Fibroblast of the conjunctiva (primary cell): ENCODE data around the gene WDPCP.
"Not testable (repeated sequence)": the region's sequence is repeated elsewhere in the genome, so short reads cannot be mapped to it uniquely, and the experiment has no call there.

Experiments
- DNase-seq: peaks from one replicate; pipeline ENCODE4 v3.0.0-alpha.2; 2010; ENCODE audit warnings: low read depth

WDPCP gene

GRCh38 chr2:63590626-63591408, 2.5 kb upstream of the WDPCP start:
- DNase-seq = no peak

- no peak for DNase-seq
Measured at GRCh38 chr2:63589148-63589958, 1.1 kb upstream of the WDPCP start.

DNA sequence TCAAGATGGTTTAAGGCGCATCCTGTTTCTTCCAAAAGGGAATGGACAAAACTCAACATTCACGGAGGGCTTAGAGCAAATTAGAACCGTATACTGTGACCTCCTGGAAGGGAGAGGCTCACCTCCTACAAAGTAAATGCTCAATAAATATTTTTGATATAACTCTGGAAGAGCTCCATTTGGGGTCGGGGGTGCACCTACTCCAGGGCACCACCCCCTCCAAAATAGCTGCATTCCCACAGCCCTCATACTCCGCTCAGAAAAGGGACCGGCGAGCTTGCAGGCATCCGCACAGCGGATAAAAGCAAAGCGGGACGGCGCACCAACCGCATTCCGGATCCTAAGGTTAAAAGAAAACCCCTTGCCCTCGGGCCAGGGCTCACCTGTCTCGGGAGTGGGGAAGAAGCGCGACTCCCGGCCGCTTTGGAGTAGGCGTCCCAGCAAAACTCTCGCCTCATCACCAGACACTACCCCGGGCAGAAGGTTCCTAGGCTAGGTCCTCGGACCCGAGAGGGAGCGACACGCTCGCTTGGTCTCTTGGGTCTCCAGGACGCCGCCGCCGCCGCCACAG, 378 bp downstream of the WDPCP start:
- DNase-seq = no peak

GRCh38 chr2:63582873-63583272, 5.4 kb downstream of the WDPCP start:
- DNase-seq = no peak

DNA sequence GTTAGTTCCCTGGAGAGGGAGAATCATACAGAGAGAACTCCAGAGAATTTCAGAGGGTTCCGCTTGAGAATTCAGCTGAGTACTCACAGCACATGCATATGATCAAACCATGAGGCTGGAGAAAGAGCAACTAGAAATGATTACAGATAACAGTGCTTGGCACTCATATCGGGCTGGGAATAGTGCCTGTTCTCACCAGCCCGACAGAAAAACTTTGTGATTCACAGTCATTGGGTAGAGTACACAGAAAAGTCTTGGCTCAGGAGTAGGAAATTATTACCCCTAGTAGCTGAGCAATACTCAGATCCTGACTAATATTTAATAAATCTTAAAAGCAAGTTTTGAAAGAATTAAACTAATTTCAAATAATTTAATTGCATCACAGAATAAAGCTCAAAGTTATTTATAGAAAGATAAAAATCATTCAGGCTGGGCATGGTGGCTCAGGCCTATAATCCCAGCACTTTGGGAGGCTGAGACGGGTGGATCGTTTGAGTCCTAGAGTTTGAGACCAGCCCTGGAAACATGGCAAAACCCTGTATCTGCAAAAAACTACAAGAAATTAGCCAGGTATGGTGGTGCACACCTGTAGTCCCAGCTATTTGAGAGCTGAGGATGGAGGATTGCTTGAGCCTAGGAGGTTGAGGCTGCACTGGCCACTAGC, 6.8 kb downstream of the WDPCP start:
- DNase-seq = peak; percentile 33

DNA sequence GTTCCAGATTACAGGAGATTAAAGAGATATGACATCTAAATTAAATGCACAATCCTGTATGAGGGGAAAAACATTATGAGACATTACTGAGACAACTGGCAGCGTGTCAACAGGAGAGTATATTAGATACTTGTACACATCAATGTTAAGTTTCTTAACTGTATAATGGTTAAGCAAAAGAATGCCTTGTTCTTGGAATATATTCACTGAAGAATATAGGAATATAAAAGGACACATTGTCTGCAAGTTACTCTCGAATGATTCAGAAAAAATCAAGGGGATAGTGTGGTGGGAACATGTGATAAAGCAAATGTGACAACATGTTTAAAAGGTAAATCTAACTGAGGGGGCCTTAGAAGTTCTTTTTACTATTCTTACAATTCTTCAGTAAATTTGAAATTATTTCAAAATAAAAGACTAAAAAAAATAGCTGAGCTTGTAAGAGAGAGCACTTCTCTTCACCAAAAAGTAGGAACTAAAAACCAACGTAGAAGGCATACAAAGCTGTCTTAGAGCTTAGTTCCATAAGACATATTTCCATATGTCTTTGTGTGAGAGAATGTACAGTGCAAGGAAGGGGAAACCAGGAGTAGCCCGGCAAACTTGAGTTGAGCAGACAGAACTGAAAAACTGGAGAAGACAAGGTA, 7.5 kb downstream of the WDPCP start:
- no peak for DNase-seq

GRCh38 chr2:63578767-63579166, 9.5 kb downstream of the WDPCP start:
- no peak for DNase-seq

DNA sequence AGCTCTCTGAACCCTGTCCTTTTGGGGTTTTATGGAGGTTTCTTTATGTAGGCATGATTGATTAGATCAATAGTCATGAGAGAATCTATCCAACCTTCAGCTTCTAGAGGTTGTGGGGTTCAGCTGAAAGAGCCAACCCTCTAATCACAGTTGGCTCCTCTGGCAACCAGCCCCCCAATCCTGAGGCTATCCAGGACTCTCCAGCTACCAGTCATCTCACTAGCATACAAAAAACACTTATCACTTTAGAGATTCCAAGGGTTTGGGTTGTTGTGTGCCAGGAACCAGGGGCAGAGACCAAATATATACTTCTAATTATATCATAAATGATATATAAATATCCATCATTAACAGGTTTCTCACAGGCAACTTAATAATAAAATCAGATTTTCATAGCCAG, 11.7 kb downstream of the WDPCP start:
- DNase-seq = no peak

- not testable (repeated sequence) for DNase-seq
Measured at GRCh38 chr2:63573726-63574345, 14.4 kb downstream of the WDPCP start.

DNA sequence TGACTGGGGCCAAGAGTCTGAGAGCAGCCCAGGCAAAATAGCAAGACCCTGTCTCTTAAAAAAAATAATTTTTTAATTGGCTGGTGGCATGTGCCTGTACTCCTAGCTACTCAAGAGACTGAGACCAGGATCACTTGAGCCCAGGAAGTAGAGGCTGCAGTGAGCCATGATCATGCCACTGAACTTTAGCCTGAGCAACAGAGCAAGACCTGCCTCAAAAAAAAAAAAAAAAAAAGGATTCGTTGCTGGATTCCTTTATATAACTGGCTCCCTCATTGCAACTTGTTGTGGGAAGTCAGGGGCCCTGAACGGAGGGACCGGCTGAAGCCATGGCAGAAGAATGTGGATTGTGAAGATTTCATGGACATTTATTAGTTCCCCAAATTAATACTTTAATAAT, 15.3 kb downstream of the WDPCP start:
- not testable (repeated sequence) for DNase-seq

- DNase-seq = no peak
Measured at GRCh38 chr2:63572001-63572400, 16.3 kb downstream of the WDPCP start.

DNA sequence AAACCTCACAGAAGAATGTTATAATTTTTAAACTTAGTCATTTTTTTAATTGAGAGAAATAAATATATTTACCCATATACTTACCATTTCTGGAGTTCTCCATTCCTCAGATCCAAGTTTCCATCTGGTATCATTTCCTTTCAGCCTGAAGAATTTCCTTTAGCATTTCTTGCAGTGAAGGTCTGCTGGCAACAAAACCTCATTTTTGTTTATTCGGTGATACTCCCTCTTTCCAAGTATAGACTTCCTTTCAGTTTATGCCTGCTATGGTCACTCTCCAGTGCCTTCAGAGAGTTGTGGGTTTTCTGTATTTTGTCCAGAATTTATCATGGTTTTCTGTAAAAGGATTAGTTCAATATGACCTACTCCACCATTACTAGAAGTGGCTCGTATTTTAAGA, 17.0 kb downstream of the WDPCP start:
- no peak for DNase-seq

DNA sequence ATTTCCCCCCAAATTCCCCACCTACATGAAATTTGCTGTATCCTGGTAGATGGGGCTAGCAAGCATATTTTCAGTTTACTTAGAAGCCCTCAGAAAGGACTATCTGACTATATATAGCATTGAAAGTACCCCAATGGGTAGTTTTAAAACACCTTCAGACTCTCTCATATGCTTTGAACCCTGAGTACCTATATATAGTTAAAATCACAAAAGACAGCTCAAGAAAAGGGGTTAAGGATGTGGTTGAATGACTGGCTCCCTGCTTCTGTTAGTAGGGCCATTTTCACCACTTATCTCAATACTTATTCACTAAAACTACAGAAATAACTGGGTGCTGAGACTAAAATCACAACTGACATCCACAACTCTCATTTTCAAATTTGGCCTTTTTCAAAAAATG, 18.5 kb downstream of the WDPCP start:
- no peak for DNase-seq

- no peak for DNase-seq
Measured at GRCh38 chr2:63562751-63563150, 25.5 kb downstream of the WDPCP start.

DNA sequence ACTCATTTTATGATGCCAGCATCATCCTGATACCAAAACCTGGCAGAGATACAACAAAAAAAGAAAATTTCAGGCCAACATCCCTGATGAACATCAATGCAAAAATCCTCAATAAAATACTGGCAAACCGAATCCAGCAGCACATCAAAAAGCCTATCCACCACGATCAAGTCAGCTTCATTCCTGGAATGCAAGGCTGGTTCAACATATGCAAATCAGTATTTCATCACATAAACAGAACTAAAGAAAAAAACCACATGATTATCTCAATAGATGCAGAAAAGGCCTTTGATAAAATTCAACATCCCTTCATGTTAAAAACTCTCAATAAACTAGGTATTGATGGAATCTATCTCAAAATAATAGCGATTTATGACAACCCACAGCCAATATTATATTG, 29.4 kb downstream of the WDPCP start:
- not testable (repeated sequence) for DNase-seq

- not testable (repeated sequence) for DNase-seq
Measured at GRCh38 chr2:63557819-63558218, 30.5 kb downstream of the WDPCP start.

- no peak for DNase-seq
Measured at GRCh38 chr2:63555931-63556330, 32.3 kb downstream of the WDPCP start.

- no peak for DNase-seq
Measured at GRCh38 chr2:63555299-63555698, 33.0 kb downstream of the WDPCP start.

GRCh38 chr2:63553049-63553448, 35.2 kb downstream of the WDPCP start:
- no peak for DNase-seq

DNA sequence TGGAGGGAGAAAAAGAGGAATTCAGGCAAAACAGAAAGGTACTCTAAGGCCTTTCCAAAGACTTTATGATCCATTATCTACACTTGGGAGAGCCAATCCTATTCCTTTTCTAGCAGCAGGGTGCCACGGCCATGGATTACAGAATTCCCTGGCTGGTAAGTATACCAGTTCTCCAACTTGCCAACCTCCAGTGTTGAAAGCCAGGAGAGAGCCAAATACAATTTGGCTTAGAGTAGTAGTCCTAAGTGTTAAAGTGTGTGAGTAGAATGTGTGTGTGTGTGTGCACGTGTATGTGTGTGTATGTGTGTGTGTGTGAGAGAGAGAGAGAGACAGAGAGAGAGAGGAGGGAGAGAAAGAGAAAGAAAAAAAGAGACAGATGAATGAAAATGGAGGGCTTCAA, 43.3 kb downstream of the WDPCP start:
- DNase-seq = no peak

DNA sequence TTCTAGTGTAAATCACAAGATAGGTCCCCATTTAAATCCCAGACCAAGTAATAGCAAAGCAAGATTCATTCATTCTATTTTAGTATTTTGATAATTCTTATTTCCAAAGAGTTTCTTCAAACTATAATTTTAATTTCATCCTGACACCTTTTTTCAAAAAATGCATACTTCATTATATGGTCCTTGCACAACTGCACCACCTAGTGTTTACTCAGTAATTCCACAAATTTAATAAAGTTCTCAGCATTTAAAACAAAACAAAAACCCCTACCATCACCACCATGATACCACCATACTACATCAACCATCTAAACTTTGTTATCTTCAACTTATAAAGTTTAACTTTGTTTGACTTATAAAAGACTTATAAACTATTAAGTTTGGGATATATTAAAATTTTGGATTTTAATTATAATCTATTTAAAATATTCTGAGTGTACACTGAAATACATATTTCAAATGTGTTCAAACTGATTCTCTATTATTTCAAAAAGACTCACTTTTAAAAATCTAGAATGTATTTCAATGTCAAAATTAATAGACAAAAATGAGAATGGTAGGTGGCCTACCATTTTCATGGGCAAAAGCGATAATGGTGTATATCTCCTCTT, 44.2 kb downstream of the WDPCP start:
- DNase-seq = no peak
